GM10847 (cell line): ENCODE measurements around the gene HDLBP.

Experiments used
- POLR2A ChIP-seq: IDR thresholded peaks from 2 replicates; pipeline ENCODE4 v1.6.1; 2011; ENCODE audit not compliant: insufficient read length; ENCODE audit errors: extremely low read depth

Gene HDLBP

DNA sequence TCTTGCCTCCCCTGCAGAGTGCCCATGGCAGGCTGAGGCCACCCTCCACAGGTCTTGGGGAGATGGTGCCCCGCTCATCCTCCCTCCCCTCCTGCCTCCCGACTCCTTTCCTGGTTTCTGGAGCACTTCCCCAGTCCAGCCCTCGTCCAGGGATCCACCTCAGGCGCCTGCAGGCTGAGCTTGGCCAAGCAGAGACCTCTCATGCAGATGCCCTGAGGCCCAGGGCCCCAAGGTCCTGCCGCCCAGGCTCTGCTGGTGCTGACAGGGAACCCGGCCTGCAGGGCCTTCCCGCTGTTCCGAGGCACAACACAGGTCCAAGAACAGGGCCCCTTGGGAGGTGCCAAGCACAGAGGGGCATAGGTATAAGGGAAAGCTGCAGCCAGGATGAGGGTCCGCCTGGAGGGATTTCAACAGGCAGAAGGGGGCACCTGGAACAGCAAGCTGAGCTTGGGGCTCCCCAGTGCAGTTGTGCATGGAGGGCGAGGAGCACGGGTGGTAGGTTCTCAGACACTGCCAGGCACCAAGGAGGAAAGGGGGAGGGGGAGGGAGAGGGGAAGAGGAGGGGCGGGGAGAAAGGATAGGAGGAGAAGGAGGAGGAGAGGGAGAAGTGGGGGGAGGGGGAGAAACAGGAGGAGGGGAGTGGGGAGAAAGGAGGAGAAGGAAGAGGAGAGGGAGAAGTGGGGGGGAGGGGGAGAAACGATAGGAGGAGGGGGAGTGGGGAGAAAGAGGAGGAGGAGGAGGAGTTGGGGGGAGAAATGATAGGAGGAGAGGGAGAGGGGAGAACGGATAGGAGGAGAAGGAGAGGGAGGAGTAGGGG is 128.2 kb downstream of the HDLBP start:
- TF ChIP-seq POLR2A, result no peak

DNA sequence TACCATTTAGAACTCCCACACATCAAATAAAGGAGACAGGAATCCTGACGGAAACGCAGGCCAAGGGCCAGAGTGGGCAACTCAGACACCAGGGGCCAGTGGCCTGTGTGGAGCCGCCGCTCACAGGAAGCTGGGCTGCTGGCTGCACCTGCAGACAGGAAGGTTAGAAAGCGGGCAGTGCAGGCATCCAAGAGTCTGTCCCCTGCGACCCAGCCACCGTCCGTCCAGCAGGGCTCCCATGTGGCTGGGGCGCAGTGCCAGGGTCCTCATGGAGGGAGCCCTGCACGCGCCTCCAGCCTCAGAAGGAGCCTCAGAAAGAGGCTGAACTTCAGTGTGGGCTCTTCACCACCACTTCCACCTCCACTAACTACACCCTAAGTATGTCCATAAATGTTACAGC is 129.5 kb downstream of the HDLBP start:
- TF ChIP-seq POLR2A, result no peak

DNA sequence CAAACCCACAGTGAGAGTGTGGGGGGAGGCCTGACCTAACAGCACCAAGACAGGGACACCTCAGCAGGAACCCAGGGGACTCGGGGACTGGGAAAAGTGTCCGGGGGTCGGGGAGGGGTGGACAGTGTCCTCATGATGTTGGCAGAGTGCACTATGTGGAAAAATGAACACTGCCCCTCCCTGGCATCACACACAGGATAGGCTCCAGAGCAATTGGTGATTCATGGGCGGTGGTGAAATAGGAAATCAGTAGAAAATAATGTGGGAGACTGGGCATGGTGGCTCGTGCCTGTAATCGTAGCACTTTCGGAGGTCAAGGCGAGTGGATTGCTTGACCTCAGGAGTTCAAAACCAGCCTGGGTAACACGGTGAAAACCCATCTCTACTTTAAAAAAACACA is 130.6 kb downstream of the HDLBP start:
- TF ChIP-seq POLR2A, result no peak

DNA sequence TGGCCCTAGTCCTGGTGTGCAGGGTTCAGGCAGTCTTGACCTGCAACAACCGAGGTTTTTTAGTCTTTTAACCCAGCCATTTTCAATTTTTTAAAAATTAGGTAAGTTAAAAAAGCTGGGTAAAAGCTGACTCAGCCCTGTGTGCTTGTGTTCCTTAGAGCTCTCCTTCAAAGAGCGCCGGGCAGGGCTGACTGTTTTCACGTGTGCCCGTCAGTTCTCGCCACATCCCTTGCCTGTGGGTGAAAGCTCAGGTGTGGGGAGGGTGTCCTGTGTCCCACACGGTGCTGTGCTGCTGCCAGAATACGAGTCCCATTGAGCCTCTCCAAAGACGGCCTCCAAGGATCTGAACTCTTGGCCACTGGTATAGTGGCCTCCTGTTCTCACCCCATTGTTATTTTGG is 132.3 kb downstream of the HDLBP start:
- no peak for TF ChIP-seq POLR2A

DNA sequence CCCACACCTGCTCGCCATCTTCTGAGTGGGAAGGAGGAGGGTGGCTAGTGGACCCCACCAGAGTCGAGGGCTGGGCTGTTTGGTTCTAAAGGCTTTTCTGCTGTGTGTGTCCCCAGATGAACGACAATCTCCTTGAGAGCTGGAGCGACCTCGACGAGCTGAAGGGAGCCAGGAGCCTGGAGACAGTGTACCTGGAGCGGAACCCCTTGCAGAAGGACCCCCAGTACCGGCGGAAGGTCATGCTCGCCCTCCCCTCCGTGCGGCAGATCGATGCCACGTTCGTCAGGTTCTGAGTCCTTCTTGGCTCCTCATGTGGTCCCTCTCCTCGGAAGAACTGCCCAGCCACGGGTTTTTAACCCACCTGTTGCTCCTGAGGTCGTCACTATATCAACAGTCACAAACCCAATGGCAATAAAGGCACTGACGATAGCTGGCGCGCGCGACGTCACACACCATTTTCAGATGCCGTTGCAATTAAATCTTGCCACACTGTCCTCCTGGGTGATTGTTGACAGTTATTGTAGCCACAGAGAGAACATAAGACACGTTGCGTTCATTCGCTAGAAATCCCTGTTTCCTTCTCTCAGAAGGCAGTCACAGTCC is 132.8 kb downstream of the HDLBP start:
- TF ChIP-seq POLR2A, result no peak

DNA sequence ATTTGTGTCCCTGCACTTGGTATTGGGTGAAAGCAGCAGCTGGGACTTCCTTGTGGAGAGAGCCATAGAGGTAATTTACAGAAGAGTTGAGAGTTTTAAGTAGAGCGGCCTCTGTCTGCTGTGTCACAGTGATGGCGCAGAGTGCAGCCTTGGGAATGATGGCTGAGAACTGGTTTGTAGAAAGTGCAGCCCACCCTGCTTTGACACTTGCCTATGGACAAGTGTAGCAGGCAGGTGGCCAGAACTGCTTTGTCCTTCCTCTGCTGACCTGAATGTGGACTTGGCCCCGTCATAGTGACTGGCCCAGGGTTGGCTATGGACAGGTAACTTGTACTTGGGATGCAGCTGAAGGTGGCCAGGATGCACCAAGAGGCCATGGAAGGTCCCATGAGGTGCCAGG is 133.3 kb downstream of the HDLBP start:
- TF ChIP-seq POLR2A, result no peak

DNA sequence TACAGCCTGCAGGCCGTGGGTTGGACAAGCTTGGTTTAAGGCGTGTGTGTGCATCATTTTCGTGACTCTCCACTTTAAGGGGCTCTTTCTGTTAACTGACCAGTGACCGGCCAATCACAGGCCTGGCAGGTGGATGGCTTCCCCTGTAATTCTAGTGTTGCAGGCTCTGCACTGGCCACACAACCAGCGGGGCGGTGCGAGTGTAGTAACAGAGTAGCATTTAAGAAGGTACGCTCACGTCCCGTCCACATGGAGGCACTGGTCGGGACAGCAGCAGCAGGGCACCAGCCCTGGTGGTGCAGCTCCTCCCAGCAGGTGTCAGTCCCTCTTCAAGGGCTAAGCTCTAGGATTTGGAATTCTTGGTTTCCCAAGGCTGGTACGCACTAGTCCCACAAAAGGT is 135.0 kb downstream of the HDLBP start:
- no peak for TF ChIP-seq POLR2A

DNA sequence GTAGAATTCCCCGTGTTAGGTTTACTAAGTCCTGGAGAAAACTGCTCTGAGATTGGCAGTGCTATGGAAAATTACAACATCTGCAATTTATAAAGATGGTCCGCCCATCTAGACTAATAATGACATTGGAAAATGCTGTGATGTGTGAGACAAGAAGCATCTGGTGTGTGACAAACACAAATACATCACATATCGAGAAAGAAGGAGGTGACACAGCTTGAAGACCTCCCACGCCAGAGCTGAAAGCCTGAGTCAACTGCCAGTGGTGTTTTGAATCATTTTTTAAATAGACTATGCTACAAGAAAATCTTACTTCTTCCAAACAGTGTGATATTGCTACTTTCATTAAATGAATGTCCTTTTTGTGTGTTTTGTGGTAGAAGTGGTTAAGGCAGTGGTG is 135.6 kb downstream of the HDLBP start:
- TF ChIP-seq POLR2A, result no peak

DNA sequence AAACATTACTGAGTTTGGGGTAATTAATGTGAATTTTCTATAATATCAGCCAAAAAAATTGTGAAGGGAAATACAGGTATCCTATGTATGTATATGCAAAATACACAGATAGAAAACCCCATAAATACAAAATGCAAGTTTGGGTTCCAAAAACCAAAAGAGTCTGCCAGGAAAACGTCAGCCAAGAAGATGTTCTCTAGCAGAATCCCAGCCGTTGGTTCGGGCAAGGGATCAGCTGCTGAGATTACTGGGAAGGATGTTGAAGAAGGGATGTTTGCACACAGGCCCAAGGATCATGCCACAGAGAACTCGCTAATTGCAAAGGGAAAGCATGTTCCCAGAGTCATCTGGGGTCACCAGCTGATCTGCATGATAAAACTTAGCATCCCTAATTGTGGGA is 136.5 kb downstream of the HDLBP start:
- TF ChIP-seq POLR2A, result no peak

DNA sequence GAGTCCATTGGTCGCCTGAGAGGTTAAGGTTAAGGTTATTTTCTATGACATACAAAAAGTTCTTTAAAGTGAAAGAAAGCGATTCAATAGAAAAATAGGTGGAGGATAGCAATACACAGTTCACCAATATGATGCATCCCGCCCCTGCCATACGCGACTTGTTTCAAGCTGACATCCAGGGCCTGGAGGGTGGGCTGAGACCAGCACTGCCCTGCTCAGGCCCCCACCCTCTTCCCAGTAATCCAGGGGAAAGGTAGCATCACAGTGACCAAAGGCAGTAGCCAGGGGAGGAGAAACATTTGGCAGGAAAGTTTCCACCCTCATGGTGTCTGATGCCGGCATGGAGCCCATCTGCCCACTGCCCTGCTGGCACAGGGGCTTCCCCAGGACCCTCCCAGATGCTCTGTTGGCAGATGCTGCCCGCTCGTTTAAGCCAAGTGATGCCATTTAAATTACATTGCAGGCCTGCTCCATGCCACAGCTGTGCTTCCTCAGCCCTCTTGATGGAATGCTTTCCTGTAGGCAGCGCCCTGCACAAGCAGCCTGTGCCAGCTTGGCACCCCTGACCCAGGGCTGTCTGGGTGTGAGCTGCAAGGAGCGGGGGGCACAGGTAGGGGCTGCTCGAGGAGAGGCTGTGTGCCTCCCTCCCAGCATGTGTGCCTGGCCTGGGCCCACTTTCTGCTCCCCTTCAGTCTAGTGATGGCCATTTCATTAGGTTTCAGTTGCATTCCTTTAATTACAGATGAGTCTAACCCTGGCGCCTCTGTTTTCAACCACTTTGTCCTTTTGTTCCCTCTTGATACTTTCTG is 137.7 kb downstream of the HDLBP start:
- TF ChIP-seq POLR2A, result no peak
